H1 (cell line): ENCODE results near the gene COL11A1.

Experiments
- ATF2 ChIP-seq: IDR thresholded peaks from 2 replicates; pipeline ENCODE4 v1.6.1; 2012; ENCODE audit warnings: low read length, inconsistent platforms
- CEBPB ChIP-seq: IDR thresholded peaks from 2 replicates; pipeline ENCODE4 v1.6.1; 2012; ENCODE audit warnings: low read depth, low read length
- CTCF ChIP-seq, 3 experiments: IDR thresholded peaks; 1 replicate in 2 of 3; 2 replicates in 1 of 3; pipeline versions ENCODE4 v1.5.1 to v1.6.1; 2011; ENCODE audit warnings: low read length in 3 of 3, mild to moderate bottlenecking in 3 of 3, inconsistent platforms in 2 of 3, low read depth in 1 of 3, moderate library complexity in 1 of 3; ENCODE audit not compliant: insufficient read depth in 1 of 3; ENCODE audit errors: control extremely low read depth in 1 of 3
- EGR1 ChIP-seq: IDR thresholded peaks from 2 replicates; pipeline ENCODE4 v1.6.1; 2011; ENCODE audit warnings: low read depth, low read length, borderline replicate concordance
- EP300 ChIP-seq, 2 experiments: IDR thresholded peaks; 1 replicate in 1 of 2; 2 replicates in 1 of 2; pipeline ENCODE4 v1.6.1; 2011 to 2012; ENCODE audit warnings: low read depth in 2 of 2, low read length in 2 of 2, mild to moderate bottlenecking in 2 of 2, borderline replicate concordance in 1 of 2, inconsistent platforms in 1 of 2, moderate library complexity in 1 of 2
- EZH2 ChIP-seq: fragments of 200-600 bp; sonication (generic); IDR thresholded peaks from 2 replicates; pipeline ENCODE4 v1.7.1; 2012; ENCODE audit warnings: low read depth, mild to moderate bottlenecking, moderate library complexity, low read length, inconsistent platforms; ENCODE audit not compliant: severe bottlenecking
- GTF2F1 ChIP-seq: IDR thresholded peaks from 2 replicates; pipeline ENCODE4 v1.6.1; 2012; ENCODE audit warnings: low read depth, low read length, improper control_type of control experiment, borderline replicate concordance
- NRF1 ChIP-seq: IDR thresholded peaks from 2 replicates; pipeline ENCODE4 v1.6.1; 2011; ENCODE audit warnings: mild to moderate bottlenecking, low read depth, low read length, improper control_type of control experiment
- PHF8 ChIP-seq: fragments of 200-600 bp; sonication (generic); conservative IDR thresholded peaks from 2 replicates; pipeline ENCODE4 v1.7.1; 2012; ENCODE audit warnings: low read depth, mild to moderate bottlenecking, inconsistent platforms, low read length, moderate library complexity
- POLR2AphosphoS5 ChIP-seq: IDR thresholded peaks from 2 replicates; pipeline ENCODE4 v1.6.1; 2011; ENCODE audit warnings: low read depth, low read length
- POU5F1 ChIP-seq: IDR thresholded peaks from 2 replicates; pipeline ENCODE4 v1.6.1; 2011; ENCODE audit warnings: low read depth, mild to moderate bottlenecking, low read length, moderate library complexity

- TF ChIP-seq CTCF (IDR thresholded peaks at IDR 0.05; ENCODE audit: control extremely low read depth in 1 of 3, insufficient read depth in 1 of 3, low read depth in 1 of 3, low read length in 3 of 3) = no peak
- TF ChIP-seq NRF1 = no peak
- no peak for TF ChIP-seq CEBPB
- no peak for TF ChIP-seq ATF2
- TF ChIP-seq GTF2F1 = no peak
- TF ChIP-seq EP300 (IDR thresholded peaks at IDR 0.05; ENCODE audit: borderline replicate concordance in 1 of 2, low read depth in 2 of 2, low read length in 2 of 2) = no peak
- no peak for TF ChIP-seq PHF8
- TF ChIP-seq POLR2AphosphoS5 = no peak
- no peak for TF ChIP-seq EGR1
- TF ChIP-seq EZH2 = no peak
- TF ChIP-seq POU5F1 = no peak
Observed at GRCh38 chr1:102853136-102853535, 255.2 kb downstream of the COL11A1 start.
